Transverse colon (tissue), 3 donors: ENCODE measurements around the gene MSH3.

Experiments used
- CTCF ChIP-seq, 5 experiments: fragments of 200-600 bp in 3 of 5; fragments of 450-650 bp in 2 of 5; sonication (generic) in 3 of 5; IDR thresholded peaks; 1 replicate in 2 of 5; 2 replicates in 3 of 5; pipeline ENCODE4 v1.5.1; 2016 to 2017; ENCODE audit warnings: antibody characterized with exemption in 5 of 5, inconsistent platforms in 3 of 5, mild to moderate bottlenecking in 2 of 5, moderate library complexity in 1 of 5
- EP300 ChIP-seq: sonication (generic); formaldehyde crosslinking; IDR thresholded peaks from one replicate; pipeline ENCODE4 v1.6.1; 2017; ENCODE audit warnings: antibody characterized with exemption, low read depth

- TF ChIP-seq CTCF (IDR thresholded peaks at IDR 0.05) = no peak
- no peak for TF ChIP-seq EP300
Observed at GRCh38 chr5:80798166-80798565, 143.7 kb downstream of the MSH3 start.
